B cell (primary cell): ENCODE results near the gene RPRM. TPM values are rescaled to one million over a fixed set of nuclear protein-coding genes. Genes with fewer than 3 reads are reported as not detected.

Experiments
- ATAC-seq: fragments of 200-7000 bp; cut with Tn5 transposase; one replicate; pipeline ENCODE4 v1.10.0; 2021; ENCODE audit warnings: low read depth, mild to moderate bottlenecking, moderate number of reproducible peaks, moderate library complexity
- CTCF ChIA-PET: fragments of 350-600 bp; sonication (Branson Sonifier 250); formaldehyde crosslinking; loops from one replicate; lab custom pipeline; 2021; ENCODE audit warnings: antibody characterized with exemption, inconsistent platforms; lab: Charles Lee
- POLR2A ChIA-PET: fragments of 350-600 bp; sonication (Branson Sonifier 250); formaldehyde crosslinking; loops from one replicate; lab custom pipeline; 2021; ENCODE audit warnings: antibody characterized with exemption; lab: Charles Lee
- DNase-seq: peaks from one replicate; pipeline ENCODE4 v3.0.0; 2013
- H2AFZ ChIP-seq: 2 replicates; pipeline ENCODE4 v1.6.1; 2012; ENCODE audit warnings: mild to moderate bottlenecking, low read depth, low read length; ENCODE audit not compliant: insufficient read depth, poor library complexity, severe bottlenecking
- H3K27ac ChIP-seq, 2 donors: 1 replicate in 1 of 2; 2 replicates in 1 of 2; pipeline ENCODE4 v1.5.1; 2012 to 2013; ENCODE audit warnings: low read length in 2 of 2, mild to moderate bottlenecking in 2 of 2, moderate library complexity in 1 of 2
- H3K27me3 ChIP-seq, 4 experiments: fragments of 200-600 bp in 1 of 4; sonication (generic) in 1 of 4; replicated peaks in 1 of 4; 1 replicate in 2 of 4; 2 replicates in 2 of 4; pipeline versions ENCODE4 v1.6.1 to v1.7.0; 2013 to 2016; ENCODE audit warnings: low read length in 3 of 4, mild to moderate bottlenecking in 2 of 4, mixed read lengths in 1 of 4, moderate library complexity in 1 of 4; ENCODE audit not compliant: insufficient read depth in 4 of 4, control insufficient read depth in 3 of 4; ENCODE audit errors: control extremely low read depth in 1 of 4
- H3K36me3 ChIP-seq, 2 experiments: replicated peaks in 1 of 2; 1 replicate in 1 of 2; 2 replicates in 1 of 2; pipeline versions ENCODE4 v1.6.1 to v1.7.1; 2013; ENCODE audit warnings: low read length in 1 of 2; ENCODE audit not compliant: insufficient read depth in 2 of 2, control insufficient read depth in 1 of 2; ENCODE audit errors: control extremely low read depth in 1 of 2, extremely low read depth in 1 of 2
- H3K4me1 ChIP-seq, 2 donors: fragments of 200-600 bp in 1 of 2; sonication (generic) in 1 of 2; 1 replicate in 1 of 2; 2 replicates in 1 of 2; pipeline versions ENCODE4 v1.5.1 to v1.6.1; 2013 to 2017; ENCODE audit warnings: low read length in 2 of 2; ENCODE audit not compliant: control insufficient read depth in 2 of 2, insufficient read depth in 2 of 2
- H3K4me2 ChIP-seq: replicated peaks from 2 replicates; pipeline ENCODE3; 2012; ENCODE audit warnings: mild to moderate bottlenecking, low read depth, low read length; ENCODE audit not compliant: poor library complexity, severe bottlenecking
- H3K4me3 ChIP-seq, 5 experiments: fragments of 200-600 bp in 1 of 5; sonication (generic) in 1 of 5; 1 replicate in 3 of 5; 2 replicates in 2 of 5; pipeline versions ENCODE4 v1.5.1 to v1.7.0; 2011 to 2016; ENCODE audit warnings: low read length in 4 of 5, mild to moderate bottlenecking in 4 of 5, low read depth in 2 of 5, control low read depth in 1 of 5, moderate library complexity in 1 of 5; ENCODE audit not compliant: insufficient read depth in 1 of 5; ENCODE audit errors: control extremely low read depth in 1 of 5, extremely low read depth in 1 of 5
- H3K79me2 ChIP-seq: fragments of 200-600 bp; sonication (generic); one replicate; pipeline ENCODE4 v1.6.0; 2016; ENCODE audit warnings: low read length; ENCODE audit not compliant: control insufficient read depth, insufficient read depth
- H3K9ac ChIP-seq: fragments of 200-600 bp; sonication (generic); 2 replicates; pipeline ENCODE4 v1.6.1; 2017; ENCODE audit warnings: mild to moderate bottlenecking, low read length, moderate library complexity
- H3K9me3 ChIP-seq, 3 donors: one replicate each; pipeline versions ENCODE4 v1.6.1 to v1.7.1; 2013; ENCODE audit warnings: low read length in 2 of 3; ENCODE audit not compliant: control insufficient read depth in 2 of 3, insufficient read depth in 1 of 3; ENCODE audit errors: control extremely low read depth in 1 of 3
- H4K20me1 ChIP-seq: 2 replicates; pipeline ENCODE4 v1.6.0; 2012; ENCODE audit warnings: mild to moderate bottlenecking, low read length; ENCODE audit not compliant: insufficient read depth, control insufficient read depth, poor library complexity, severe bottlenecking
- H3K27ac Mint-ChIP-seq: one replicate; pipeline ENCODE4 v1.8.0; 2021; ENCODE audit warnings: mixed read lengths
- H3K27me3 Mint-ChIP-seq: one replicate; pipeline ENCODE4 v1.8.0; 2021; ENCODE audit warnings: mixed read lengths
- H3K4me1 Mint-ChIP-seq: one replicate; pipeline ENCODE4 v1.8.0; 2021; ENCODE audit warnings: mixed read lengths
- H3K4me3 Mint-ChIP-seq: one replicate; pipeline ENCODE4 v1.8.0; 2021; ENCODE audit warnings: mixed read lengths
- H3K9me3 Mint-ChIP-seq: one replicate; pipeline ENCODE4 v1.8.0; 2022; ENCODE audit warnings: mixed read lengths; ENCODE audit not compliant: insufficient read depth
- CTCF ChIP-seq: fragments of 200-600 bp; IDR thresholded peaks from one replicate; pipeline ENCODE4 v1.8.0; 2022; ENCODE audit warnings: antibody characterized with exemption, mild to moderate bottlenecking
- EZH2 ChIP-seq: IDR thresholded peaks from 2 replicates; pipeline ENCODE4 v1.6.1; 2012; ENCODE audit warnings: borderline replicate concordance, low read depth, mild to moderate bottlenecking, moderate library complexity, low read length; ENCODE audit not compliant: insufficient read depth, poor library complexity, severe bottlenecking
- WGBS: methylation state at CpG from one replicate; pipeline ENCODE4 v1.1.5; 2013; ENCODE audit warnings: missing lambda C conversion rate; ENCODE audit not compliant: insufficient coverage; 5-methylcytosine and 5-hydroxymethylcytosine counted together
- intact Hi-C: fragments of 100-400 bp; cut with micrococcal nuclease; formaldehyde crosslinking; loops from one replicate; pipeline ENCODE4 v1.10.0; 2022
- polyA plus RNA-seq: library from polyadenylated mRNA; depleted of rRNA; stranded (reverse); fragments of >200 nt; gene quantifications from 2 replicates; pipeline ENCODE4 v1.2.3, GENCODE V29; 2012
- total RNA-seq, 2 donors: library from RNA; stranded (reverse); fragments of 120-200 nt in 1 of 2; gene quantifications; 1 replicate in 1 of 2; 2 replicates in 1 of 2; pipeline versions ENCODE4 v1.2.3 to v1.2.4, GENCODE V29; 2013 to 2022

RPRM gene
- total and polyA plus RNA-seq, 2 donors (not counting 1 experiment from before 2014, with no cell fraction given): not detected

DNA sequence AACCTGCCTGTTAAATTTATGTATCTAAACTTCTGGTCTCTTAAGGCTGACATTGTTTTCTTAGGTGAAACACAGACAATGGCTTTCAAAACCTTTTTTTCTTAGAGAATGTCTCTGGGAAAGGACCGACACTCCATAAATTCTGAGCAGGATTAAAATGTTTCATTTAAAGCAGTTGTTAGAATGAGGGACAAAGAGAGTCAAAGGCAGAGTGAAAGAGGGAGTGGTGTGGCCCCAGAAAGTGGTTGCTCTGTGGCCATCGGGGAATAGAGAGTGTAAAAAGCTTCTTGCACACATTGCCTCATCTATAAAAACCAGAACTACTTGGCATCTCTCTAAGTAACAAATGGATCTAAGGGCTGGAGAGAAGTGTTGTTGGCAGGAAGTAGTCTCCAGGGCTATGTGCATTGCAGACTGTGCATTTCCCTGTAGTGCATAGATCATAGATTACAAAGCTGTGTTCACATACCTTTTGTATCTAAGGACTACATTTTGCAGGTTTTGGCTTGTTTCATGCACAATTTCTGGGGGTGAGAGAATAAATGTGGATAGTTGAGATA, 3.6 kb downstream of the RPRM start:
- DNase-seq (no peak), ATAC-seq (no peak)
- Mint-ChIP-seq H3K4me1 (peaks cover 26% of the 10 kb centered on the region), H3K4me3 (no peak overlapping the region), H3K27ac (no peak overlapping the region), H3K9me3 (no peaks in the 10 kb centered on the region), H3K27me3 (peaks cover 53% of the 10 kb centered on the region)
- Histone ChIP-seq H3K9ac (no peak overlapping the region), H3K27me3 (peaks cover 0 to 36% (median 29%) of the 10 kb centered on the region in 4 experiments), H2AFZ (no peak overlapping the region), H3K36me3 (no peaks in the 10 kb centered on the region), H3K27ac (no peak overlapping the region), H3K4me3 (no peak overlapping the region), H3K9me3 (peaks cover 0 to 14% (median 0%) of the 10 kb centered on the region in 3 donors), H3K4me1 (peaks cover 23 to 27% of the 10 kb centered on the region in 2 donors), H3K4me2 (no peak overlapping the region), H3K79me2 (no peaks in the 10 kb centered on the region), H4K20me1 (no peaks in the 10 kb centered on the region)
- ChIA-PET POLR2A (no interaction called here), CTCF (no interaction called here)
- intact Hi-C loops: no loop called here
- TF ChIP-seq CTCF: no peak
- no peak for TF ChIP-seq EZH2
- 67% methylated on average over 1 of the region's 2 CpGs for WGBS

GRCh38 chr2:153474407-153474806, 4.2 kb downstream of the RPRM start:
- peaks cover 0 to 14% (median 0%) of the 10 kb centered on the region in 3 donors for H3K9me3 ChIP-seq
- peaks cover 49% of the 10 kb centered on the region for H3K27me3 Mint-ChIP-seq
- no peak overlapping the region for H2AFZ ChIP-seq
- H3K4me1 Mint-ChIP-seq: peaks cover 24% of the 10 kb centered on the region
- H3K9ac ChIP-seq: no peak overlapping the region
- peaks cover 0 to 34% (median 24%) of the 10 kb centered on the region in 4 experiments for H3K27me3 ChIP-seq
- no peak overlapping the region for H3K4me3 ChIP-seq
- no peak overlapping the region for H3K27ac ChIP-seq
- H3K4me3 Mint-ChIP-seq: no peak overlapping the region
- peaks cover 22% of the 10 kb centered on the region in 2 donors for H3K4me1 ChIP-seq
- no peak overlapping the region for H3K27ac Mint-ChIP-seq
- no peak overlapping the region for H3K4me2 ChIP-seq
- H4K20me1 ChIP-seq: no peaks in the 10 kb centered on the region
- POLR2A ChIA-PET: no interaction called here
- WGBS: 33% methylated on average over 1 of the region's 1 CpG
- H3K79me2 ChIP-seq: no peaks in the 10 kb centered on the region
- H3K36me3 ChIP-seq: no peaks in the 10 kb centered on the region
- no peaks in the 10 kb centered on the region for H3K9me3 Mint-ChIP-seq
- no peak for TF ChIP-seq EZH2
- TF ChIP-seq CTCF: no peak
- intact Hi-C loops: no loop called here
- no peak for ATAC-seq
- CTCF ChIA-PET: no interaction called here
- no peak for DNase-seq
